GM23338 (cell line): ENCODE data around the gene PTPRN2. TPM values are rescaled to one million over a fixed set of nuclear protein-coding genes. Genes with fewer than 3 reads are reported as not detected.

Experiments used
- ATAC-seq: fragments of 200-7000 bp; cut with Tn5 transposase; 3 replicates; pipeline ENCODE4 v1.9.1; 2020
- DNase-seq: peaks from one replicate; pipeline ENCODE4 v3.0.0-alpha.2; 2015; ENCODE audit warnings: low spot score
- H2AFZ ChIP-seq: fragments of 200-600 bp; sonication (generic); 2 replicates; pipeline ENCODE4 v1.8.0; 2016; ENCODE audit warnings: antibody characterized with exemption, mild to moderate bottlenecking, moderate library complexity
- H3F3A ChIP-seq: fragments of 200-600 bp; sonication (generic); replicated peaks from 2 replicates; pipeline ENCODE4 v1.8.0; 2017; ENCODE audit warnings: antibody characterized with exemption, mixed run types, low read depth
- H3K27ac ChIP-seq: fragments of 200-600 bp; sonication (generic); 2 replicates; pipeline ENCODE4 v1.6.1; 2016; ENCODE audit warnings: low read depth
- H3K27me3 ChIP-seq: fragments of 200-600 bp; sonication (generic); 2 replicates; pipeline ENCODE4 v1.8.0; 2016; ENCODE audit warnings: mild to moderate bottlenecking, mixed run types, moderate library complexity; ENCODE audit not compliant: insufficient read depth
- H3K36me3 ChIP-seq: fragments of 200-600 bp; sonication (generic); 2 replicates; pipeline ENCODE4 v1.8.0; 2016; ENCODE audit warnings: mild to moderate bottlenecking; ENCODE audit not compliant: insufficient read depth
- H3K4me1 ChIP-seq: fragments of 200-600 bp; sonication (generic); 2 replicates; pipeline ENCODE4 v1.8.0; 2016; ENCODE audit warnings: mild to moderate bottlenecking, moderate library complexity; ENCODE audit not compliant: insufficient read depth
- H3K4me2 ChIP-seq: fragments of 200-600 bp; sonication (generic); 2 replicates; pipeline ENCODE4 v1.7.1; 2017; ENCODE audit warnings: mixed run types
- H3K4me3 ChIP-seq: fragments of 200-600 bp; sonication (generic); 2 replicates; pipeline ENCODE4 v1.6.1; 2016; ENCODE audit warnings: mixed run types
- H3K79me2 ChIP-seq: fragments of 200-600 bp; sonication (generic); replicated peaks from 2 replicates; pipeline ENCODE4 v1.8.0; 2017; ENCODE audit warnings: mild to moderate bottlenecking; ENCODE audit not compliant: insufficient read depth
- H3K9me2 ChIP-seq: fragments of 200-600 bp; sonication (generic); 2 replicates; pipeline ENCODE4 v1.8.0; 2017; ENCODE audit not compliant: insufficient read depth
- H4K20me1 ChIP-seq: fragments of 200-600 bp; sonication (generic); replicated peaks from 2 replicates; pipeline ENCODE4 v1.8.0; 2017; ENCODE audit warnings: mild to moderate bottlenecking; ENCODE audit not compliant: insufficient read depth
- H3K27ac Mint-ChIP-seq: 2 replicates; pipeline ENCODE4 v1.8.0; 2020; ENCODE audit warnings: inconsistent platforms, mild to moderate bottlenecking, moderate library complexity, mixed read lengths
- H3K27me3 Mint-ChIP-seq: 3 replicates; pipeline ENCODE4 v1.8.0; 2022; ENCODE audit warnings: low read depth, mild to moderate bottlenecking, moderate library complexity, mixed read lengths, inconsistent platforms; ENCODE audit not compliant: insufficient read depth, poor library complexity
- H3K36me3 Mint-ChIP-seq: 3 replicates; pipeline ENCODE4 v1.8.0; 2021; ENCODE audit warnings: low read depth, mild to moderate bottlenecking, inconsistent platforms, moderate library complexity, mixed read lengths
- H3K4me1 Mint-ChIP-seq: 3 replicates; pipeline ENCODE4 v1.8.0; 2020; ENCODE audit warnings: mild to moderate bottlenecking, inconsistent platforms, mixed read lengths
- H3K4me3 Mint-ChIP-seq: 3 replicates; pipeline ENCODE4 v1.8.0; 2021; ENCODE audit warnings: moderate library complexity, mild to moderate bottlenecking, inconsistent platforms, mixed read lengths
- H3K9me3 Mint-ChIP-seq: 3 replicates; pipeline ENCODE4 v1.8.0; 2020; ENCODE audit warnings: moderate library complexity, mild to moderate bottlenecking, inconsistent platforms, mixed read lengths
- CREB1 ChIP-seq: fragments of 250-450 bp; sonication (Bioruptor Pico); IDR thresholded peaks from 2 replicates; pipeline ENCODE4 v1.5.0; 2020; ENCODE audit warnings: low read depth, mild to moderate bottlenecking, moderate library complexity
- CTCF ChIP-seq, 2 experiments: fragments of 200-600 bp in 1 of 2; sonication (generic) in 1 of 2; conservative IDR thresholded peaks; 2 replicates each; pipeline versions ENCODE4 v1.5.1 to v1.6.1; 2016 to 2017; ENCODE audit warnings: antibody characterized with exemption in 2 of 2, low read depth in 2 of 2, mild to moderate bottlenecking in 2 of 2, moderate library complexity in 1 of 2
- ETS1 ChIP-seq: IDR thresholded peaks from 2 replicates; pipeline ENCODE4 v1.6.1; 2016; ENCODE audit warnings: antibody characterized with exemption
- EZH2 ChIP-seq: fragments of 200-600 bp; sonication (generic); IDR thresholded peaks from one replicate; pipeline ENCODE4 v1.8.0; 2017; ENCODE audit warnings: antibody characterized with exemption, mild to moderate bottlenecking, low read depth; ENCODE audit not compliant: unreplicated experiment
- EZH2phosphoT487 ChIP-seq: fragments of 200-600 bp; sonication (generic); IDR thresholded peaks from one replicate; pipeline ENCODE4 v1.8.1; 2018; ENCODE audit warnings: antibody characterized with exemption; ENCODE audit not compliant: unreplicated experiment
- JUNB ChIP-seq: IDR thresholded peaks from one replicate; pipeline ENCODE4 v1.6.1; 2016; ENCODE audit warnings: antibody characterized with exemption; ENCODE audit not compliant: unreplicated experiment
- NANOG ChIP-seq: IDR thresholded peaks from 2 replicates; pipeline ENCODE4 v1.6.1; 2016; ENCODE audit warnings: antibody characterized with exemption, borderline replicate concordance
- POLR2AphosphoS5 ChIP-seq: IDR thresholded peaks from 2 replicates; pipeline ENCODE4 v1.6.1; 2016; ENCODE audit warnings: antibody characterized with exemption, low read depth
- REST ChIP-seq: IDR thresholded peaks from one replicate; pipeline ENCODE4 v1.6.1; 2018; ENCODE audit warnings: antibody characterized with exemption; ENCODE audit not compliant: unreplicated experiment
- STAT1 ChIP-seq: IDR thresholded peaks from one replicate; pipeline ENCODE4 v1.6.1; 2016; ENCODE audit warnings: antibody characterized with exemption; ENCODE audit not compliant: unreplicated experiment
- ZNF114 ChIP-seq: fragments of 250-450 bp; sonication (Bioruptor Pico); IDR thresholded peaks from 2 replicates; pipeline ENCODE4 v1.5.0; 2020; ENCODE audit warnings: mild to moderate bottlenecking, moderate library complexity
- ZNF331 ChIP-seq: fragments of 250-450 bp; sonication (Bioruptor Pico); IDR thresholded peaks from 2 replicates; pipeline ENCODE4 v1.5.0; 2020; ENCODE audit warnings: low read depth, mild to moderate bottlenecking, moderate library complexity
- ZNF462 ChIP-seq: fragments of 250-450 bp; sonication (Bioruptor Pico); IDR thresholded peaks from 2 replicates; pipeline ENCODE4 v1.5.0; 2020; ENCODE audit warnings: mild to moderate bottlenecking, moderate library complexity
- polyA plus RNA-seq: library from polyadenylated mRNA; unstranded; fragments of >200 nt; fragmentation: Nextera tagmentation; extraction: Ambion mirVana; gene quantifications from 2 replicates; pipeline ENCODE4 v1.2.1, GENCODE V29; 2016
- total RNA-seq: library from RNA; depleted of rRNA; stranded (reverse); fragments of >200 nt; shearing (Covaris generic); gene quantifications from 2 replicates; pipeline ENCODE4 v1.2.3, GENCODE V29; 2014

Gene PTPRN2
- total and polyA plus RNA-seq, 2 experiments from 2014 or later = 0.87 to 4.0 TPM

- Histone ChIP-seq H3K4me1 (no peaks in the 10 kb centered on the region), H2AFZ (no peak overlapping the region), H4K20me1 (no peaks in the 10 kb centered on the region), H3K27ac (no peak overlapping the region), H3K27me3 (no peaks in the 10 kb centered on the region), H3K9me2 (no peaks in the 10 kb centered on the region), H3F3A (no peaks in the 10 kb centered on the region), H3K36me3 (peaks cover 4% of the 10 kb centered on the region; the same call in 1 of the 2 replicates), H3K4me2 (no peak overlapping the region), H3K79me2 (no peaks in the 10 kb centered on the region), H3K4me3 (no peak overlapping the region)
- no peak for TF ChIP-seq REST
- no peak for TF ChIP-seq ETS1
- no peak for TF ChIP-seq ZNF114 (CRISPR knock-in tag)
- TF ChIP-seq EZH2 = no peak
- TF ChIP-seq NANOG = no peak
- TF ChIP-seq POLR2AphosphoS5 = no peak
- no peak for TF ChIP-seq JUNB
- TF ChIP-seq STAT1 = no peak
- no peak for TF ChIP-seq CREB1
- TF ChIP-seq ZNF462 (CRISPR knock-in tag) = no peak
- no peak for TF ChIP-seq EZH2phosphoT487
- no peak for TF ChIP-seq ZNF331
- TF ChIP-seq CTCF (conservative IDR thresholded peaks at IDR 0.05; ENCODE audit: low read depth in 2 of 2) = no peak
- Mint-ChIP-seq H3K4me3 (no peak overlapping the region), H3K27ac (no peak overlapping the region), H3K9me3 (peaks cover 93% of the 10 kb centered on the region), H3K27me3 (peaks cover 2% of the 10 kb centered on the region), H3K36me3 (peaks cover 47% of the 10 kb centered on the region), H3K4me1 (no peaks in the 10 kb centered on the region)
- ATAC-seq (no peak), DNase-seq (no peak)
These were observed 605.8 kb downstream of the PTPRN2 start for GRCh38 chr7:157981778-157982177.
